ENCODE measurements around the gene MTTP. TPM values are rescaled to one million over a fixed set of nuclear protein-coding genes. Genes with fewer than 3 reads are reported as not detected.

MTTP gene
- total RNA-seq, 1 donor from 2014 or later = 11.1 TPM

DNA sequence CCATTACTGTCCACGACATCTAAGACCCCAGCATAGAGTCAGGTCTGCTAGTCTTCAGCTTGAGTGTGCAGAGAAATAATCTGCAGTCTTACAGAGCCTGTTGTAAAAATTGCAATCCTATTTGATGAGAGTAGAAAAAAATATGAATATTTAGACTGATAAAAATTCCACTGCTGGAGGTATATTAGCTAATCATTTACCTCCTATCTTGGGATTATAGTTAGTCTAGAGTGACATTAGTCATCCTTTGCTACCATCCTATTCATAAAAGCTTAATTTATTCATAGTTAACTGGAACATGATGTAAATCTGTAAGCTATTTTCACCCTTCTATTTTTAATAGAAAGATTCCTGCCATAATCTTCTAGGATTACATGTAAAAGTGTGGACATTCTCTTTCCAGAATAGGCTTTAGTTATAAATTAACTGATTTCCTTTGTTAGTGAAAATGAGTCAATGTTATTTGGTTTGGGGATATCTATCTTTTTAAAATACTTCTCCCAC is 56.3 kb downstream of the MTTP start:
- Mint-ChIP-seq H3K27ac (ENCODE audit: unreplicated experiment) (no peak overlapping the region), H3K27me3 (ENCODE audit: low read depth) (no peaks in the 10 kb centered on the region), H3K36me3 (ENCODE audit: low read depth) (no peaks in the 10 kb centered on the region), H3K9me3 (no peaks in the 10 kb centered on the region), H3K4me3 (no peak overlapping the region), H3K4me1 (no peaks in the 10 kb centered on the region)
- TF ChIP-seq, protein P1, sequence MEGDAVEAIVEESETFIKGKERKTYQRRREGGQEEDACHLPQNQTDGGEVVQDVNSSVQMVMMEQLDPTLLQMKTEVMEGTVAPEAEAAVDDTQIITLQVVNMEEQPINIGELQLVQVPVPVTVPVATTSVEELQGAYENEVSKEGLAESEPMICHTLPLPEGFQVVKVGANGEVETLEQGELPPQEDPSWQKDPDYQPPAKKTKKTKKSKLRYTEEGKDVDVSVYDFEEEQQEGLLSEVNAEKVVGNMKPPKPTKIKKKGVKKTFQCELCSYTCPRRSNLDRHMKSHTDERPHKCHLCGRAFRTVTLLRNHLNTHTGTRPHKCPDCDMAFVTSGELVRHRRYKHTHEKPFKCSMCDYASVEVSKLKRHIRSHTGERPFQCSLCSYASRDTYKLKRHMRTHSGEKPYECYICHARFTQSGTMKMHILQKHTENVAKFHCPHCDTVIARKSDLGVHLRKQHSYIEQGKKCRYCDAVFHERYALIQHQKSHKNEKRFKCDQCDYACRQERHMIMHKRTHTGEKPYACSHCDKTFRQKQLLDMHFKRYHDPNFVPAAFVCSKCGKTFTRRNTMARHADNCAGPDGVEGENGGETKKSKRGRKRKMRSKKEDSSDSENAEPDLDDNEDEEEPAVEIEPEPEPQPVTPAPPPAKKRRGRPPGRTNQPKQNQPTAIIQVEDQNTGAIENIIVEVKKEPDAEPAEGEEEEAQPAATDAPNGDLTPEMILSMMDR (conservative IDR thresholded peaks at IDR 0.05) = no peak
- no peak for DNase-seq (ENCODE audit: low read depth, low spot score)

DNA sequence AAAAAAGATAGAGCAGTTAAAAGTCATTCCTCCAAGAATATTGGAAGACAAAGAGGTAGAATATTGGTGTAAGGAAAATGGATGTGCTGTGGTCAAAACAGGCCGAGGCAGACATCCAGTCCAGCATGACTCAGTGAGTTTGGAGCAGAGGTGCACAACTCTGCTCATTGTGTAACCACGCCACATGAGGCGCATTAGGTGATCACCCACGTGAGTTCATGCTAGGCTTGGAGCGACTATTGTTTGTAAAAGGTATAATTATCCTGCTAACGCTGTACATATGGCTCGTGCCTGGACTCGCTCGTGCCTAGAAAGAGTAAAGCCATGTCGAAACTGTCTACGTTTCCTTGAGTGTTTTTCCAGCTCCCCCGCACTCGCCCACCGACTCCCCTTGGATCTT is 59.1 kb downstream of the MTTP start:
- no peak for DNase-seq (ENCODE audit: low read depth, low spot score)
- Mint-ChIP-seq H3K36me3 (ENCODE audit: low read depth) (no peaks in the 10 kb centered on the region), H3K4me1 (no peaks in the 10 kb centered on the region), H3K27me3 (ENCODE audit: low read depth) (no peaks in the 10 kb centered on the region), H3K4me3 (no peak overlapping the region), H3K9me3 (no peaks in the 10 kb centered on the region), H3K27ac (ENCODE audit: unreplicated experiment) (no peak overlapping the region)
- TF ChIP-seq, protein P1 (conservative IDR thresholded peaks at IDR 0.05) = no peak

DNA sequence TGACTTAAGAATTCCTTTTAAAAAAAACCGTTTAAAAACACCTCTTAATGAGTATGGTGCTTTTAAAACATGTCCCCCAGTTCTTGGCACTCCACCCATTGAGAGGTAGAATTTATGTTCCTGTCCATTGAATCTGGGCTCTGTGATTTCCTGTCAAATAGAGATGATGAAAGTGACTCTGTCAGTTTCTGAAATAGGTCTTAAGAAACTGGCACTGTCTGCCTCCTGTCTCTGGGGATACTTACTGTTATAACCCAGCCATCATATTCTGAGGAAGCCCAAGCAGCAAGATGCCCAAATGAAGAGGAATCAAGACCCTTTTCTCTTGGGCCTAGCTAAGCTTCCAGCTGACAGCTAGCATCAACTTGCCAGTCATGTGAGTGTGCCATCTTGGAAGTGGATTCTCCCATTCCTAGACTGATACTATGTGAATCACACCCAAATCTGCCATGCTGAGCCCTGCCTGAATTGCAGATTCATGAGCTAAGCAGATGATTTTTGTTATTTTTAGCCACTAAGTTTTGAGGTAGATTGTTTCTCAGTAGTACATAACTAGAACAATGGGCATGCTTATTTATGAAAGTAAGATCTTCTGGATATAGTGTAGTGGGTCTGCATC is 60.2 kb downstream of the MTTP start:
- H3K27me3 Mint-ChIP-seq (ENCODE audit: low read depth) = no peaks in the 10 kb centered on the region
- TF ChIP-seq, protein P1 (conservative IDR thresholded peaks at IDR 0.05) = no peak
- H3K4me1 Mint-ChIP-seq = no peaks in the 10 kb centered on the region
- no peaks in the 10 kb centered on the region for H3K36me3 Mint-ChIP-seq (ENCODE audit: low read depth)
- H3K4me3 Mint-ChIP-seq = no peak overlapping the region
- H3K9me3 Mint-ChIP-seq = no peaks in the 10 kb centered on the region
- no peak overlapping the region for H3K27ac Mint-ChIP-seq (ENCODE audit: unreplicated experiment)
- DNase-seq (ENCODE audit: low read depth, low spot score) = no peak

DNA sequence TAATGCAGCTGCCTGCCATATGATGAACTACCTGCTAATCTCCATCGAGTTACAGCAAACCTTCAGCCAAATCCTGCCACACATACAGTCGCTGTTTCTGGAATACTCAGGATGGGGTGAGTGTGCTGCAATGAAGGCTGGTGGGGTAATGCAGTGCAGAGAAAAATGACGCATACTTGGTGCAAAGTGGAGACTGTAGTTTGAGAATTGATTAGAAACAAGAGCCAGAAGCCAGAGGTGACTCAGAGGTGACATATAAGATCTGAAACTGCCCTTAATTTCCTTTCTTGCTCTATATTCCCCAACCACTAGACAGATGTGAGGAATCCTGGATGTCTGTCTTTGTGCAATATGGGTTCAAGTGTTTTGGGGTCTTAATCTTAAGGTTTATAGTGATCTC is 61.0 kb downstream of the MTTP start:
- no peaks in the 10 kb centered on the region for H3K36me3 Mint-ChIP-seq (ENCODE audit: low read depth)
- DNase-seq (ENCODE audit: low read depth, low spot score) = no peak
- H3K27me3 Mint-ChIP-seq (ENCODE audit: low read depth) = no peaks in the 10 kb centered on the region
- H3K4me1 Mint-ChIP-seq = peaks cover 7% of the 10 kb centered on the region
- no peak overlapping the region for H3K27ac Mint-ChIP-seq (ENCODE audit: unreplicated experiment)
- TF ChIP-seq, protein P1 (conservative IDR thresholded peaks at IDR 0.05) = no peak
- H3K9me3 Mint-ChIP-seq = no peaks in the 10 kb centered on the region
- H3K4me3 Mint-ChIP-seq = no peak overlapping the region

DNA sequence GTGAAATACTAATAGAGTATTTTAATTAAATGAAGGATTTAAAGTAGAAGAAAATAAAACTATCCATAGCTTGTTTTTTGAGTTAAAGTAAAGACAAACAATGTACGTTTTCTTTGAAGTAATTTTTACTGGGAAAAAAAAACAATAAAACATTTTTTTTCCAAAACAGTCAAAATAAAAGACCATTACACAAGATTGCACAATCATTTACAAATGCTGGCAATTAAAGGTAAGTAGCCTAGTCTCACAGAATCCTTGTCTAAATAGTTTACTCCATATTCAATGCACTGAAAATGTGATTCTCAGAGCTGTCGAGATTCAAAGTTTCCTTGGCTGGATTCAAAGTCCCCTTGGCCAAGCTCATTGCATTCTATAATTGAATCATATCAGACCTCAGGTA is 61.8 kb downstream of the MTTP start:
- Mint-ChIP-seq H3K27me3 (ENCODE audit: low read depth) (no peaks in the 10 kb centered on the region), H3K4me1 (peaks cover 12% of the 10 kb centered on the region), H3K4me3 (no peak overlapping the region), H3K9me3 (no peaks in the 10 kb centered on the region), H3K27ac (ENCODE audit: unreplicated experiment) (no peak overlapping the region), H3K36me3 (ENCODE audit: low read depth) (no peaks in the 10 kb centered on the region)
- TF ChIP-seq, protein P1 (conservative IDR thresholded peaks at IDR 0.05) = no peak
- no peak for DNase-seq (ENCODE audit: low read depth, low spot score)

All from neural crest cell (in vitro differentiated cells).